Activated T-helper 1 cell treated with anti-CD3 and anti-CD28 coated beads, Interleukin-12 subunit alpha, Interleukin-12 subunit beta, Interleukin-2, Interleukin-4 antibody, amounts not matched to agents 30 ng/mL and 10 ng/mL and 1 ng/mL, durations not matched to agents 14 hours and 24 hours and 36 hours (primary cell): ENCODE data around the gene PPP1R3E. TPM values are rescaled to one million over a fixed set of nuclear protein-coding genes. Genes with fewer than 3 reads are reported as not detected.

Source experiments
- DNase-seq: peaks from one replicate; pipeline ENCODE4 v3.0.0; 2021; ENCODE audit warnings: low spot score
- H3K27ac Mint-ChIP-seq: one replicate; pipeline ENCODE4 v1.8.0; 2021; ENCODE audit warnings: mild to moderate bottlenecking, mixed read lengths
- H3K27me3 Mint-ChIP-seq: one replicate; pipeline ENCODE4 v1.8.0; 2022; ENCODE audit warnings: mild to moderate bottlenecking, moderate library complexity, mixed read lengths; ENCODE audit not compliant: insufficient read depth
- H3K36me3 Mint-ChIP-seq: one replicate; pipeline ENCODE4 v1.8.0; 2021; ENCODE audit warnings: low read depth, mixed read lengths
- H3K4me1 Mint-ChIP-seq: one replicate; pipeline ENCODE4 v1.8.0; 2021; ENCODE audit warnings: low read depth, mixed read lengths
- H3K4me3 Mint-ChIP-seq: one replicate; pipeline ENCODE4 v1.8.0; 2021; ENCODE audit warnings: mild to moderate bottlenecking, moderate library complexity, mixed read lengths
- H3K9me3 Mint-ChIP-seq: one replicate; pipeline ENCODE4 v1.8.0; 2021; ENCODE audit warnings: mixed read lengths
- intact Hi-C: fragments of 100-400 bp; cut with micrococcal nuclease; formaldehyde crosslinking; loops from one replicate; pipeline ENCODE4 v1.15.1; 2024
- total RNA-seq: library from RNA; stranded (reverse); gene quantifications from 2 replicates; pipeline ENCODE4 v1.2.3, GENCODE V29; 2022

PPP1R3E gene
- total RNA-seq, 1 donor from 2014 or later = 17.3 TPM

GRCh38 chr14:23299986-23300686 is 2.5 kb downstream of the PPP1R3E start:
- Mint-ChIP-seq H3K9me3 (no peaks in the 10 kb centered on the region), H3K36me3 (peaks cover 14% of the 10 kb centered on the region), H3K27me3 (no peaks in the 10 kb centered on the region), H3K4me3 (peak overlapping the region; percentile 91), H3K27ac (peak overlapping the region; percentile 95), H3K4me1 (peaks cover 34% of the 10 kb centered on the region)
- intact Hi-C loops = loop anchor here (1.0 to 5.0 kb wide), 3 partner anchors 35 to 713 kb away; partner anchors contain the start of gene DAD1
- DNase-seq = no peak

- intact Hi-C loops = loop anchor here (1.0 kb wide), 1 partner anchor 34 kb away; no protein-coding TSS in a partner anchor
- peaks cover 39% of the 10 kb centered on the region for H3K4me1 Mint-ChIP-seq
- no peaks in the 10 kb centered on the region for H3K27me3 Mint-ChIP-seq
- peak overlapping the region; percentile 91 for H3K4me3 Mint-ChIP-seq
- DNase-seq = no peak
- no peaks in the 10 kb centered on the region for H3K9me3 Mint-ChIP-seq
- peak overlapping the region; percentile 24 for H3K27ac Mint-ChIP-seq
- peaks cover 14% of the 10 kb centered on the region for H3K36me3 Mint-ChIP-seq
These were observed 3.3 kb downstream of the PPP1R3E start for GRCh38 chr14:23299211-23299957.

DNA sequence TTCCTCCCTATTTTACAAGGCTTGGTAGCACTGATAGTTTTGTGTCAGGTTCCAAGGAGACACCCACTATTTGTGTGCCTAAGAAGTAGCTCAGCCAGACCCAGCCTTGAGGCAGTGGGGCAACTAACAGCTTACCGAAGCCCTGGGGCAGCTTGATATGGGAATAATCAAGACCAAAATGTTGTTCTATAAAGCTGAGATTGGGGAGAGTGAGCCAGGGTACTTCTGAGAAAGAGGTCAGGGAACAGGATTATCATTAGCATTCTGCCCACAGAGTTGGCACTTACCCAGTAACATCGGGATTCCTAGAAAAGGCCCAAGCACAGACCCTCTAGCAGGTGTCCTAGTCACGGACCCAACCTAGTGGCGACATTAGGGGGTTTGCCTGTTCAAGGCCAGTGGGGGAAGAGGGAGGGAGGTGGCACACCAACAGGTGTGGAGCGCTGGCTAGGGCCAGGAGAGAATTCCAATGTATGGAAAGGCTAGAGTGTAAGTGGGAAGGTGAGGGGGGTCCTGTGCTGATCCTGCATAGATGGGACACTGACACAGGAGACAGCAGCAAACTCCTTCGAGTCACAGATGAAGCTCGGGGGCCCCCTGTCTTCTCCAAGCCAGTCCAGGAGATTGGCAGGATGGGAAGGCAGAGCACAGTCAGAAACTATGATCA is 4.9 kb downstream of the PPP1R3E start:
- Mint-ChIP-seq H3K36me3 (peaks cover 14% of the 10 kb centered on the region), H3K4me3 (no peak overlapping the region), H3K9me3 (no peaks in the 10 kb centered on the region), H3K4me1 (peaks cover 26% of the 10 kb centered on the region), H3K27ac (no peak overlapping the region), H3K27me3 (peaks cover 2% of the 10 kb centered on the region)
- intact Hi-C loops = no loop called here
- no peak for DNase-seq

GRCh38 chr14:23297096-23297495 is 5.6 kb downstream of the PPP1R3E start:
- H3K4me1 Mint-ChIP-seq = peaks cover 26% of the 10 kb centered on the region
- H3K36me3 Mint-ChIP-seq = peaks cover 14% of the 10 kb centered on the region
- peaks cover 2% of the 10 kb centered on the region for H3K27me3 Mint-ChIP-seq
- intact Hi-C loops = no loop called here
- no peak for DNase-seq
- no peak overlapping the region for H3K27ac Mint-ChIP-seq
- no peaks in the 10 kb centered on the region for H3K9me3 Mint-ChIP-seq
- no peak overlapping the region for H3K4me3 Mint-ChIP-seq

GRCh38 chr14:23296012-23296777 is 6.5 kb downstream of the PPP1R3E start:
- intact Hi-C loops = no loop called here
- peaks cover 2% of the 10 kb centered on the region for H3K27me3 Mint-ChIP-seq
- no peak for DNase-seq

GRCh38 chr14:23294734-23295561 is 7.7 kb downstream of the PPP1R3E start:
- H3K27me3 Mint-ChIP-seq = peaks cover 2% of the 10 kb centered on the region
- no peaks in the 10 kb centered on the region for H3K9me3 Mint-ChIP-seq
- intact Hi-C loops = loop anchor here (1.0 kb wide), 2 partner anchors 9 to 30 kb away; partner anchors contain the start of gene HOMEZ
- peak overlapping the region; percentile 67 for H3K27ac Mint-ChIP-seq
- H3K36me3 Mint-ChIP-seq = peaks cover 14% of the 10 kb centered on the region
- no peak overlapping the region for H3K4me3 Mint-ChIP-seq
- H3K4me1 Mint-ChIP-seq = peaks cover 19% of the 10 kb centered on the region
- peak; percentile 50 for DNase-seq

More at GRCh38 chr14:23296012-23296777, 6.5 kb downstream of the PPP1R3E start:
- Mint-ChIP-seq H3K4me1 (peaks cover 26% of the 10 kb centered on the region), H3K4me3 (no peak overlapping the region), H3K27ac (no peak overlapping the region), H3K36me3 (peaks cover 14% of the 10 kb centered on the region), H3K9me3 (no peaks in the 10 kb centered on the region)

GRCh38 chr14:23286902-23287479 is 15.7 kb downstream of the PPP1R3E start:
- peaks cover 26% of the 10 kb centered on the region for H3K4me1 Mint-ChIP-seq
- DNase-seq = no peak
- H3K36me3 Mint-ChIP-seq = peaks cover 5% of the 10 kb centered on the region
- intact Hi-C loops = loop anchor here (1.0 to 2.0 kb wide), 8 partner anchors 8 to 280 kb away; partner anchors contain the start of genes ACIN1, C14orf119, NGDN and PABPN1
- peak overlapping the region; percentile 90 for H3K27ac Mint-ChIP-seq
- peak overlapping the region; percentile 99 for H3K4me3 Mint-ChIP-seq
- no peaks in the 10 kb centered on the region for H3K9me3 Mint-ChIP-seq
- H3K27me3 Mint-ChIP-seq = no peaks in the 10 kb centered on the region

DNA sequence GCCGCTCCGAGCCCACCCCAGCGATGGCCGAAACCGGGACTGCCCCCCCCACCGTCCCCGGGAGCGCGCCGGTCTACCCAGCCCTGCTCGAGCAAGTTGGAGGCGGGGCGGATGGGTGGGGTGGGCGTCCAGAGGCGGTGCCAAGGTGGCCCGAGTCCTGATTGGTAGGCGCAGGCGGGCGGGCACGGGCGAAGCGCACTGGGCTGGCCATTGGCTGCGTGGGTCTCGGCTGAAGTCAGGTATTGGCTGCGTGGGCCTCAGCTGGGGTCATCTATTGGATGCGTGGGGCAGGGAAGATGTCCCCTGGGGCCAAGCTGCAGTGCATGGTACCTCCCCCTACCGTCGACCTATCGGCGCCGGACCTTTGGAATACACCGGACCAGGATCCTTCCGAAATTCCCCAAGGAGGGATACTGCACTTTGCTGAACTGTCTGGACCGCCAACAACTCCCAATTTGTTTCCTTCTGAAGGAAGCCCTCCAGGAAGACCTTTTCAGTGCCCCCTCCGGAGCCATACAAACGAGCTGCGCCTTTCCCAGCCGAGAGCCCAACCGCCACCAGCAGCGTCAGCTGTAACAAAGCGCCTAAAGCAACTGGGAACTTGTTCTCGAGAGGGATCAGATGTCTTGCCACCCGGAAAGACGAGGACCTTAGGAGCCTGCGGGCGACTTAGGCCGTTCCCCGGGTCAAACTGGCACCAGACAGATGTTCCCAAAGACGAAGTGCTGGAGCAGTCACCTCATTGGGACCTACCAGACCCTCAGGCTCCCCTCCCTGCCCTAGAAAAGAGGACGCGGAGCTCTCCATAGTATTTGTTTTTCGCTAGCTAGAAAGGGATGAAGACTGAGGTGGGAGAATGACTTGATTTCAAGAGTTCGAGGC is 16.4 kb downstream of the PPP1R3E start, which contains the start of gene HOMEZ:
HOMEZ (minus strand) TSS at position 113 of the 882 bp plus-strand sequence. CDS start 180 bp downstream, outside the sequence.
- peak; percentile 98 for DNase-seq
- peaks cover 26% of the 10 kb centered on the region for H3K4me1 Mint-ChIP-seq
- H3K36me3 Mint-ChIP-seq = peaks cover 6% of the 10 kb centered on the region
- H3K27ac Mint-ChIP-seq = peak within 1 kb of the TSS; percentile 95
- H3K9me3 Mint-ChIP-seq = no peaks in the 10 kb centered on the region
- H3K27me3 Mint-ChIP-seq = no peaks in the 10 kb centered on the region
- peak within 1 kb of the TSS; percentile 99 for H3K4me3 Mint-ChIP-seq
- intact Hi-C loops = loop anchor here (1.0 to 2.0 kb wide), 8 partner anchors 9 to 279 kb away; partner anchors contain the start of genes ACIN1, C14orf119, NGDN and PABPN1

DNA sequence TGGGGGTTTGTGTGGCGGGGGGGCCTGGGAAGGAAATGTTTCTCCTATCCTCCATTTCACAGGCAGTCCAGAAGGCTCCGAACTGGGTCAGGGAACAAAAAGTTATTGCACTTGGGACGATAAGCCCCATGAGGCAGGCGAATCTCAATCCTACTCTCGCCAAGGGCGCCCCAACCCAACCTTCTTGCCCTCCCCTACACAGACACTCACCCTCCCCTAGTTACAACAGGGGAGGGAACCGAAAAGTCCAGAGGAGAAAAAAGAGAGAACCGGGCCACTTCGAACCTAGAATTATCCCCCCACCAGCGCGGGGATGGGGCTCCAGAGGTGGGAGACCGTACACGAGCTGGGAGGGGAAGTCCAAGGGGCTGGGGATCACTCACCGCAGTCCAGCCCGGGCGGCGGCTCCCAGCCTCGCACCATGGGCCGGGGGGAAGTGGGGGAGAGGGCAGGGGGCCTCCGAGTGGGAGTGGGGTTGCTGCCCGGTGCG is 17.1 kb downstream of the PPP1R3E start:
- DNase-seq = no peak
- Mint-ChIP-seq H3K4me3 (peak overlapping the region; percentile 99), H3K27me3 (no peaks in the 10 kb centered on the region), H3K9me3 (no peaks in the 10 kb centered on the region), H3K27ac (peak overlapping the region; percentile 95), H3K4me1 (peaks cover 26% of the 10 kb centered on the region), H3K36me3 (peaks cover 7% of the 10 kb centered on the region)
- intact Hi-C loops = loop anchor here (1.0 to 2.0 kb wide), 8 partner anchors 10 to 279 kb away; partner anchors contain the start of genes ACIN1, C14orf119, NGDN and PABPN1

GRCh38 chr14:23284654-23285529 is 17.8 kb downstream of the PPP1R3E start:
- Mint-ChIP-seq H3K27ac (peak overlapping the region; percentile 95), H3K9me3 (no peaks in the 10 kb centered on the region), H3K36me3 (peaks cover 7% of the 10 kb centered on the region), H3K27me3 (no peaks in the 10 kb centered on the region), H3K4me1 (peaks cover 26% of the 10 kb centered on the region), H3K4me3 (peak overlapping the region; percentile 99)
- intact Hi-C loops = no loop called here
- DNase-seq = no peak
